ENCODE results near the gene RERE.
"Not testable (repeated sequence)": the region's sequence is repeated elsewhere in the genome, so short reads cannot be mapped to it uniquely, and the experiment has no call there.

Gene RERE

GRCh38 chr1:8794605-8795004, 22.8 kb downstream of the RERE start:
- DNase-seq, result no peak

- no peak for DNase-seq
Observed at GRCh38 chr1:8791819-8792218, 25.6 kb downstream of the RERE start.

GRCh38 chr1:8790987-8791386, 26.5 kb downstream of the RERE start:
- DNase-seq, result no peak

- no peak for DNase-seq
Observed at GRCh38 chr1:8790478-8790877, 27.0 kb downstream of the RERE start.

- no peak for DNase-seq
Observed at GRCh38 chr1:8789314-8790214, 27.9 kb downstream of the RERE start.

- DNase-seq, result no peak
Observed at GRCh38 chr1:8787218-8787617, 30.2 kb downstream of the RERE start.

GRCh38 chr1:8786204-8786603, 31.2 kb downstream of the RERE start:
- not testable (repeated sequence) for DNase-seq

GRCh38 chr1:8782955-8783354, 34.5 kb downstream of the RERE start:
- no peak for DNase-seq

- DNase-seq, result no peak
Observed at GRCh38 chr1:8782001-8782620, 35.3 kb downstream of the RERE start.

- DNase-seq, result no peak
Observed at GRCh38 chr1:8780405-8780804, 37.0 kb downstream of the RERE start.

- no peak for DNase-seq
Observed at GRCh38 chr1:8777867-8778266, 39.6 kb downstream of the RERE start.

GRCh38 chr1:8776104-8776503, 41.3 kb downstream of the RERE start:
- no peak for DNase-seq

- no peak for DNase-seq
Observed at GRCh38 chr1:8767006-8767405, 50.4 kb downstream of the RERE start.

GRCh38 chr1:8765198-8765597, 52.2 kb downstream of the RERE start:
- no peak for DNase-seq

GRCh38 chr1:8764293-8764937, 53.0 kb downstream of the RERE start:
- DNase-seq, result no peak

- no peak for DNase-seq
Observed at GRCh38 chr1:8763888-8764287, 53.6 kb downstream of the RERE start.

GRCh38 chr1:8754993-8755392, 62.4 kb downstream of the RERE start:
- no peak for DNase-seq

- DNase-seq, result no peak
Observed at GRCh38 chr1:8754247-8754650, 63.2 kb downstream of the RERE start.

- no peak for DNase-seq
Observed at GRCh38 chr1:8753736-8754135, 63.7 kb downstream of the RERE start.

- DNase-seq, result no peak
Observed at GRCh38 chr1:8752921-8753713, 64.3 kb downstream of the RERE start.

- DNase-seq, result no peak
Observed at GRCh38 chr1:8752411-8752810, 65.0 kb downstream of the RERE start.

- DNase-seq, result no peak
Observed at GRCh38 chr1:8751984-8752383, 65.5 kb downstream of the RERE start.

All from NCI-H774 (cell line).